DND-41 (cell line): Measurements from ENCODE around the gene TOP3B.

Experiments
- ATAC-seq: fragments of 200-7000 bp; cut with Tn5 transposase; 3 replicates; pipeline ENCODE4 v1.9.1; 2021; ENCODE audit warnings: low read depth; ENCODE audit not compliant: insufficient read depth
- DNase-seq: peaks from one replicate; pipeline ENCODE4 v3.0.0-alpha.2; 2020
- H2AFZ ChIP-seq: 2 replicates; pipeline ENCODE4 v1.6.0; 2012; ENCODE audit warnings: low read depth, low read length
- H3K27ac ChIP-seq: 2 replicates; pipeline ENCODE4 v1.5.1; 2012; ENCODE audit warnings: low read length, inconsistent platforms
- H3K27me3 ChIP-seq: fragments of 200-600 bp; sonication (generic); 2 replicates; pipeline ENCODE4 v1.6.0; 2012; ENCODE audit warnings: low read length, mild to moderate bottlenecking, inconsistent platforms; ENCODE audit not compliant: insufficient read depth, poor library complexity
- H3K36me3 ChIP-seq: 2 replicates; pipeline ENCODE4 v1.5.1; 2012; ENCODE audit warnings: low read length, inconsistent platforms; ENCODE audit not compliant: insufficient read depth
- H3K4me1 ChIP-seq: 2 replicates; pipeline ENCODE4 v1.5.1; 2012; ENCODE audit warnings: mild to moderate bottlenecking, low read length; ENCODE audit not compliant: insufficient read depth
- H3K4me2 ChIP-seq: 2 replicates; pipeline ENCODE4 v1.6.0; 2012; ENCODE audit warnings: mild to moderate bottlenecking, moderate library complexity, low read length, inconsistent platforms; ENCODE audit not compliant: insufficient read depth
- H3K4me3 ChIP-seq, 2 experiments: fragments of 200-600 bp in 1 of 2; shearing (Covaris generic) in 1 of 2; 2 replicates each; pipeline ENCODE4 v1.5.1; 2012 to 2016; ENCODE audit warnings: inconsistent platforms in 2 of 2, low read length in 2 of 2, mild to moderate bottlenecking in 2 of 2, low read depth in 1 of 2, moderate library complexity in 1 of 2
- H3K79me2 ChIP-seq: 2 replicates; pipeline ENCODE4 v1.6.0; 2012; ENCODE audit warnings: low read length, inconsistent platforms; ENCODE audit not compliant: insufficient read depth
- H3K9ac ChIP-seq: 2 replicates; pipeline ENCODE4 v1.6.0; 2012; ENCODE audit warnings: low read depth, mild to moderate bottlenecking, inconsistent platforms, low read length, moderate library complexity
- H3K9me3 ChIP-seq: 2 replicates; pipeline ENCODE4 v1.5.1; 2012; ENCODE audit warnings: low read length, moderate library complexity, mild to moderate bottlenecking, inconsistent platforms; ENCODE audit not compliant: insufficient read depth, severe bottlenecking
- H4K20me1 ChIP-seq: 2 replicates; pipeline ENCODE4 v1.6.0; 2012; ENCODE audit warnings: low read length; ENCODE audit not compliant: insufficient read depth
- CTCF ChIP-seq: IDR thresholded peaks from 2 replicates; pipeline ENCODE4 v1.5.1; 2012; ENCODE audit warnings: borderline replicate concordance, low read length, moderate library complexity, mild to moderate bottlenecking; ENCODE audit not compliant: poor library complexity, severe bottlenecking; ENCODE audit errors: extremely low read depth
- EZH2 ChIP-seq: IDR thresholded peaks from 3 replicates; pipeline ENCODE4 v1.6.1; 2012; ENCODE audit warnings: borderline replicate concordance, low read depth, mild to moderate bottlenecking, moderate library complexity, low read length, inconsistent platforms; ENCODE audit not compliant: severe bottlenecking

The TOP3B gene

GRCh38 chr22:22022255-22022840, 39.8 kb upstream of the TOP3B start:
- Histone ChIP-seq H3K4me1 (no peaks in the 10 kb centered on the region), H2AFZ (no peak overlapping the region), H3K36me3 (no peaks in the 10 kb centered on the region), H3K9me3 (no peaks in the 10 kb centered on the region), H3K27me3 (peaks cover 10% of the 10 kb centered on the region), H3K4me3 (no peak overlapping the region), H3K4me2 (no peak overlapping the region), H3K9ac (no peak overlapping the region), H3K79me2 (no peaks in the 10 kb centered on the region), H3K27ac (no peak overlapping the region), H4K20me1 (no peaks in the 10 kb centered on the region)
- ATAC-seq (no peak), DNase-seq (no peak)
- TF ChIP-seq CTCF (no peak), EZH2 (no peak)

GRCh38 chr22:22021162-22021750, 38.7 kb upstream of the TOP3B start:
- H3K4me2 ChIP-seq: no peak overlapping the region
- no peaks in the 10 kb centered on the region for H3K36me3 ChIP-seq
- DNase-seq (no peak), ATAC-seq (no peak)
- TF ChIP-seq CTCF: no peak
- TF ChIP-seq EZH2: no peak
- H3K79me2 ChIP-seq: no peaks in the 10 kb centered on the region
- H3K4me1 ChIP-seq: no peaks in the 10 kb centered on the region
- H2AFZ ChIP-seq: no peak overlapping the region
- no peaks in the 10 kb centered on the region for H3K9me3 ChIP-seq
- no peak overlapping the region for H3K4me3 ChIP-seq
- H3K27ac ChIP-seq: no peak overlapping the region
- H4K20me1 ChIP-seq: no peaks in the 10 kb centered on the region
- H3K9ac ChIP-seq: no peak overlapping the region
- H3K27me3 ChIP-seq: peaks cover 10% of the 10 kb centered on the region

- H3K79me2 ChIP-seq: no peaks in the 10 kb centered on the region
- no peaks in the 10 kb centered on the region for H3K9me3 ChIP-seq
- TF ChIP-seq CTCF (no peak), EZH2 (no peak)
- ATAC-seq (no peak), DNase-seq (no peak)
- H3K4me3 ChIP-seq: no peak overlapping the region
- H3K36me3 ChIP-seq: no peaks in the 10 kb centered on the region
- H3K9ac ChIP-seq: no peak overlapping the region
- peaks cover 10% of the 10 kb centered on the region for H3K27me3 ChIP-seq
- no peak overlapping the region for H3K27ac ChIP-seq
- H3K4me1 ChIP-seq: no peaks in the 10 kb centered on the region
- no peaks in the 10 kb centered on the region for H4K20me1 ChIP-seq
- H2AFZ ChIP-seq: no peak overlapping the region
- H3K4me2 ChIP-seq: no peak overlapping the region
These were observed 37.9 kb upstream of the TOP3B start for GRCh38 chr22:22020425-22020852.
